Measurements from ENCODE around the gene LRP2. TPM values are rescaled to one million over a fixed set of nuclear protein-coding genes. Genes with fewer than 3 reads are reported as not detected.

The LRP2 gene
- polyA plus RNA-seq, 1 donor (not counting 4 experiments of a cell fraction or from before 2014, with no cell fraction given): not detected

- Histone ChIP-seq H4K20me1 (ENCODE audit: control insufficient read depth, extremely low read depth, insufficient read depth, low read length) (no peaks in the 10 kb centered on the region), H3K9me1 (ENCODE audit: control insufficient read depth, extremely low read depth, insufficient read depth, low read length) (no peaks in the 10 kb centered on the region), H3K27me3 (ENCODE audit: control insufficient read depth, extremely low read depth, insufficient read depth, low read length) (no peaks in the 10 kb centered on the region), H3K79me2 (ENCODE audit: control insufficient read depth, insufficient read depth, low read length) (no peaks in the 10 kb centered on the region), H3K36me3 (ENCODE audit: control insufficient read depth in 2 of 2, extremely low read depth in 1 of 2, insufficient read depth in 2 of 2, low read length in 2 of 2) (no peaks in the 10 kb centered on the region), H3K27ac (ENCODE audit: control insufficient read depth, insufficient read depth, low read length) (no peak overlapping the region), H3K4me2 (ENCODE audit: control insufficient read depth, extremely low read depth, insufficient read depth, low read depth, low read length) (no peak overlapping the region), H3K9ac (ENCODE audit: control insufficient read depth, extremely low read depth, insufficient read depth, low read length) (no peak overlapping the region), H3K4me1 (ENCODE audit: control insufficient read depth, extremely low read depth, insufficient read depth, low read length) (no peaks in the 10 kb centered on the region), H3K4me3 (ENCODE audit: control insufficient read depth in 2 of 3, extremely low read depth in 1 of 3, insufficient read depth in 2 of 3, low read depth in 1 of 3, low read length in 3 of 3) (no peak overlapping the region), H3K9me3 (ENCODE audit: control insufficient read depth, low read depth, low read length) (no peaks in the 10 kb centered on the region), H2AFZ (ENCODE audit: control insufficient read depth, low read length) (no peak overlapping the region)
- dilution Hi-C loops (cut with MboI; ENCODE audit: extremely low pct_ligation_motif_present, low sequenced_read_pairs): no loop called here
- peak; percentile 70 for DNase-seq (ENCODE audit: low read depth, low spot score)
- FAIRE-seq: peak; percentile 55
- TF ChIP-seq EZH2 (IDR thresholded peaks at IDR 0.05; ENCODE audit: low read length) (no peak), CTCF (optimal IDR thresholded peaks at IDR 0.05 in 1 of 3, IDR thresholded peaks at IDR 0.05 in 1 of 3, conservative IDR thresholded peaks at IDR 0.05 in 1 of 3; ENCODE audit: extremely low read depth in 1 of 3, insufficient read depth in 2 of 3, low read length in 3 of 3) (peak in 2 of 3 experiments; percentile 51 to 75)
Observed at GRCh38 chr2:169131587-169132512, 230.5 kb downstream of the LRP2 start.

GRCh38 chr2:169129703-169130243 is 232.6 kb downstream of the LRP2 start:
- Histone ChIP-seq H3K4me1 (ENCODE audit: control insufficient read depth, extremely low read depth, insufficient read depth, low read length) (no peaks in the 10 kb centered on the region), H2AFZ (ENCODE audit: control insufficient read depth, low read length) (no peak overlapping the region), H3K4me2 (ENCODE audit: control insufficient read depth, extremely low read depth, insufficient read depth, low read depth, low read length) (no peak overlapping the region), H3K4me3 (ENCODE audit: control insufficient read depth in 2 of 3, extremely low read depth in 1 of 3, insufficient read depth in 2 of 3, low read depth in 1 of 3, low read length in 3 of 3) (no peak overlapping the region), H3K27ac (ENCODE audit: control insufficient read depth, insufficient read depth, low read length) (no peak overlapping the region), H3K27me3 (ENCODE audit: control insufficient read depth, extremely low read depth, insufficient read depth, low read length) (no peaks in the 10 kb centered on the region), H3K9me3 (ENCODE audit: control insufficient read depth, low read depth, low read length) (no peaks in the 10 kb centered on the region), H3K9ac (ENCODE audit: control insufficient read depth, extremely low read depth, insufficient read depth, low read length) (no peak overlapping the region), H3K9me1 (ENCODE audit: control insufficient read depth, extremely low read depth, insufficient read depth, low read length) (no peaks in the 10 kb centered on the region), H3K79me2 (ENCODE audit: control insufficient read depth, insufficient read depth, low read length) (no peaks in the 10 kb centered on the region), H3K36me3 (ENCODE audit: control insufficient read depth in 2 of 2, extremely low read depth in 1 of 2, insufficient read depth in 2 of 2, low read length in 2 of 2) (no peaks in the 10 kb centered on the region), H4K20me1 (ENCODE audit: control insufficient read depth, extremely low read depth, insufficient read depth, low read length) (no peaks in the 10 kb centered on the region)
- FAIRE-seq (no peak), DNase-seq (ENCODE audit: low read depth, low spot score) (no peak)
- dilution Hi-C loops (cut with MboI; ENCODE audit: extremely low pct_ligation_motif_present, low sequenced_read_pairs): no loop called here
- no peak for TF ChIP-seq CTCF (optimal IDR thresholded peaks at IDR 0.05 in 1 of 3, IDR thresholded peaks at IDR 0.05 in 1 of 3, conservative IDR thresholded peaks at IDR 0.05 in 1 of 3; ENCODE audit: extremely low read depth in 1 of 3, insufficient read depth in 2 of 3, low read length in 3 of 3)
- no peak for TF ChIP-seq EZH2 (IDR thresholded peaks at IDR 0.05; ENCODE audit: low read length)

All from keratinocyte (primary cell).